Spleen (tissue), 7 donors: ENCODE data around the gene SORCS3.

Source experiments
- POLR2AphosphoS5 ChIP-seq, 3 donors: sonication (generic); formaldehyde crosslinking; IDR thresholded peaks; one replicate each; pipeline ENCODE4 v1.5.1; 2017; ENCODE audit warnings: antibody characterized with exemption in 3 of 3
- TF ChIP-seq, protein P1 (sequence below), 11 experiments: fragments of 200-600 bp in 7 of 11; fragments of 450-650 bp in 4 of 11; sonication (generic) in 4 of 11; IDR thresholded peaks in 8 of 11; conservative IDR thresholded peaks in 3 of 11; 1 replicate in 7 of 11; 2 replicates in 4 of 11; pipeline versions ENCODE4 v1.4.0 to v1.8.0; 2016 to 2021; ENCODE audit warnings: antibody characterized with exemption in 11 of 11, inconsistent platforms in 4 of 11, mild to moderate bottlenecking in 1 of 11
- donor health status: DM: no; HTN: no; CAD: no; lungs with moderate emphysema.
- donor health status: DM: no; HTN: no; CAD: no.
- donor health status: DM: no; HTN: no; CAD: no.

DNA sequence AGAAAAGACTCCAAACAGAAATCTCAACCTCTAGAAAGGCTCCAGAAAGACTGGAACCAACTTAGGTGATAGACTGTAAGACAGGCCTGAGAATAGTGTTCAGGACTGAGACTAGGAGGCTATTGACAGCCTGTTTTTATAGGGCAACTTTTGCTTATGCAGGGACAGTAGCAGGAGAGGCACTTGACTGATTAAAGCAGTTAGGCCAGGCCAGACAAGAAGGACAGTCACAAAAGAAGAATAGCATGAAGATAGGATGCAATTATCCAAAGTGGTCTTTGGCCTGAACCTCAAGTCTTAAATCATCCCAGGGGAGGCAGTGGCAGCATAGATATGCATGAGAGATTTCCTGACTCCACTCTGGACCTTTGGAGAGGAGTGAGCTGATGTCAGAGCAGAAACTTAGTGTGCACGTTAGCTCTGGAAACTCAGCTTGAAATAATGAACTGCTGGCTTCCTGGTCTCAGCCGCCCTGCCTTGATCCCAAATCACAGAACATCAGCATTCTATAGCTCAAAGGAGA lies 290.6 kb downstream of the SORCS3 start:
- no peak for TF ChIP-seq POLR2AphosphoS5 (IDR thresholded peaks at IDR 0.05)
- TF ChIP-seq, protein P1, sequence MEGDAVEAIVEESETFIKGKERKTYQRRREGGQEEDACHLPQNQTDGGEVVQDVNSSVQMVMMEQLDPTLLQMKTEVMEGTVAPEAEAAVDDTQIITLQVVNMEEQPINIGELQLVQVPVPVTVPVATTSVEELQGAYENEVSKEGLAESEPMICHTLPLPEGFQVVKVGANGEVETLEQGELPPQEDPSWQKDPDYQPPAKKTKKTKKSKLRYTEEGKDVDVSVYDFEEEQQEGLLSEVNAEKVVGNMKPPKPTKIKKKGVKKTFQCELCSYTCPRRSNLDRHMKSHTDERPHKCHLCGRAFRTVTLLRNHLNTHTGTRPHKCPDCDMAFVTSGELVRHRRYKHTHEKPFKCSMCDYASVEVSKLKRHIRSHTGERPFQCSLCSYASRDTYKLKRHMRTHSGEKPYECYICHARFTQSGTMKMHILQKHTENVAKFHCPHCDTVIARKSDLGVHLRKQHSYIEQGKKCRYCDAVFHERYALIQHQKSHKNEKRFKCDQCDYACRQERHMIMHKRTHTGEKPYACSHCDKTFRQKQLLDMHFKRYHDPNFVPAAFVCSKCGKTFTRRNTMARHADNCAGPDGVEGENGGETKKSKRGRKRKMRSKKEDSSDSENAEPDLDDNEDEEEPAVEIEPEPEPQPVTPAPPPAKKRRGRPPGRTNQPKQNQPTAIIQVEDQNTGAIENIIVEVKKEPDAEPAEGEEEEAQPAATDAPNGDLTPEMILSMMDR (IDR thresholded peaks at IDR 0.05 in 8 of 11, conservative IDR thresholded peaks at IDR 0.05 in 3 of 11): no peak
